ENCODE results near the gene RUNX1. TPM values are rescaled to one million over a fixed set of nuclear protein-coding genes. Genes with fewer than 3 reads are reported as not detected.

RUNX1 gene
- total and polyA plus RNA-seq, 2 donors (not counting 3 experiments of a cell fraction or from before 2014, with no cell fraction given), result 4.6 to 17.9 TPM

DNA sequence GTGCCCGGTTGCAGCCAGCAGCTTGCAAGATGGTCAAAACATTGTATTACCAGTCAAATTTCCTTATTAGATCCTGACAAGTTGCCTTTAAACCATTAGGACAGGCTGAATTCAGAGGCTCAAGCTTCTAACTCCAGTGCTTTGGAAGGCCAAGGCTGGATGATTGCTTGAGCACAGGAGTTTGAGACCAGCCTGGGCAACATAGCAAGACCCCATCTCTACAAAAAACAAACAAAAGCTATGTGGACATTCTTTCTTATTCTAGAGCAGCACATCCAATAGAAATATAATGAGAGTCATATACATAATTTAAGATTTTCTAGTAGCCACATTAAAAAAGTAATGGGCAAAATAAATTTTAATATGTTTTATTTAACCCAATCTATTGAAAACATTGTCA, 149.3 kb downstream of the RUNX1 start:
- dilution Hi-C loops (cut with MboI; ENCODE audit: extremely low pct_ligation_motif_present, low sequenced_read_pairs), result no loop called here
- H3K4me3 ChIP-seq (replicated peaks in 1 of 3; ENCODE audit: insufficient read depth in 1 of 3, low read depth in 1 of 3, low read length in 3 of 3), result no peak overlapping the region
- ChIA-PET CTCF (interaction anchor here (0.7 to 1.1 kb wide), 2 partner anchors 248 to 716 kb away, joined by 3 read pairs; no protein-coding TSS in a partner anchor), POLR2A (no interaction called here)
- no peaks in the 10 kb centered on the region for H3K9me1 ChIP-seq (replicated peaks; ENCODE audit: control insufficient read depth, extremely low read depth, insufficient read depth, low read length)
- no peak overlapping the region for H3K9ac ChIP-seq (replicated peaks; ENCODE audit: extremely low read depth, insufficient read depth, low read length)
- TF ChIP-seq MYC (IDR thresholded peaks at IDR 0.05; ENCODE audit: low read depth, low read length) (no peak), JUN (IDR thresholded peaks at IDR 0.05; ENCODE audit: borderline replicate concordance, insufficient read depth, insufficient read length, low read depth) (no peak), FOS (IDR thresholded peaks at IDR 0.05; ENCODE audit: borderline replicate concordance, insufficient read depth, low read length) (no peak), GATA2 (IDR thresholded peaks at IDR 0.05; ENCODE audit: insufficient read depth, insufficient read length, low read depth, low read length) (no peak), EZH2 (IDR thresholded peaks at IDR 0.05; ENCODE audit: borderline replicate concordance, low read depth, low read length, severe bottlenecking) (no peak), POLR2A (IDR thresholded peaks at IDR 0.05; ENCODE audit: low read depth, low read length) (no peak), POLR2AphosphoS5 (IDR thresholded peaks at IDR 0.05; ENCODE audit: insufficient read depth, low read depth, low read length) (no peak)
- intact Hi-C loops (cut with micrococcal nuclease), result no loop called here
- no peak for FAIRE-seq
- no peaks in the 10 kb centered on the region for H3K9me3 ChIP-seq (replicated peaks; ENCODE audit: control insufficient read depth, insufficient read depth, low read length)
- DNase-seq (ENCODE audit: low read depth, low spot score), result no peak
- H3K79me2 ChIP-seq (ENCODE audit: control insufficient read depth, insufficient read depth, low read length), result no peaks in the 10 kb centered on the region
- no peak overlapping the region for H3K27ac ChIP-seq (ENCODE audit: insufficient read depth, low read depth, low read length)
- peaks cover 32 to 63% of the 10 kb centered on the region in 2 experiments for H3K27me3 ChIP-seq (ENCODE audit: control insufficient read depth in 2 of 2, insufficient read depth in 2 of 2, low read length in 2 of 2)
- no peak overlapping the region for H2AFZ ChIP-seq (ENCODE audit: low read depth, low read length)
- no peaks in the 10 kb centered on the region for H3K36me3 ChIP-seq (ENCODE audit: control insufficient read depth in 2 of 2, extremely low read depth in 1 of 2, insufficient read depth in 2 of 2, low read length in 2 of 2)
- H4K20me1 ChIP-seq (replicated peaks; ENCODE audit: control insufficient read depth, extremely low read depth, insufficient read depth, low read length), result no peaks in the 10 kb centered on the region
- no TSS peak for BruUV-seq (replicated peaks)
- no peak overlapping the region for H3K4me2 ChIP-seq (ENCODE audit: insufficient read depth, low read length)
- no peaks in the 10 kb centered on the region for H3K4me1 ChIP-seq (ENCODE audit: control insufficient read depth, extremely low read depth, insufficient read depth, low read length)

DNA sequence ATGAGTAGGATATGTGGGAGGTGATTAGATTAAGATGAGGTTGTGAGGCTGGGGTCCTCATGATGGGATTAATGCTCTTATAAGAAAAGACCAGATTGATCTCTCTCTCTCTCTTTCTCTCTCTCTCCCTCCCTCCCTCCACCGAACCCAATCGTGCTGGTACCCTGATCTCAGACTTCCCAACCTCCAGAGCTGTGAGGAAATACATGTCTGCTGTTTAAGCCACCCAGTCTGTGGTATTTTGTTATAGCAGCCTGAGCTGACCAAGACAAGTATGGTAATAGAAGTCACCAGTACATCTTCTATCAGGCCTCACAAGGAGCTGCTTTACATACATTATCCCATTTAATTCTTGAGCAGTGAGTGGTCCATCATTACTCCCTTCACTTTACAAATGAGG, 149.8 kb downstream of the RUNX1 start:
- H2AFZ ChIP-seq (ENCODE audit: low read depth, low read length), result no peak overlapping the region
- TF ChIP-seq POLR2AphosphoS5 (IDR thresholded peaks at IDR 0.05; ENCODE audit: insufficient read depth, low read depth, low read length) (no peak), EZH2 (IDR thresholded peaks at IDR 0.05; ENCODE audit: borderline replicate concordance, low read depth, low read length, severe bottlenecking) (no peak), POLR2A (IDR thresholded peaks at IDR 0.05; ENCODE audit: low read depth, low read length) (no peak)
- H3K4me2 ChIP-seq (ENCODE audit: insufficient read depth, low read length), result no peak overlapping the region
- no peaks in the 10 kb centered on the region for H4K20me1 ChIP-seq (replicated peaks; ENCODE audit: control insufficient read depth, extremely low read depth, insufficient read depth, low read length)
- intact Hi-C loops (cut with micrococcal nuclease), result no loop called here
- H3K9me3 ChIP-seq (replicated peaks; ENCODE audit: control insufficient read depth, insufficient read depth, low read length), result no peaks in the 10 kb centered on the region
- no peak overlapping the region for H3K27ac ChIP-seq (ENCODE audit: insufficient read depth, low read depth, low read length)
- H3K79me2 ChIP-seq (ENCODE audit: control insufficient read depth, insufficient read depth, low read length), result no peaks in the 10 kb centered on the region
- BruUV-seq (replicated peaks), result no TSS peak
- no peaks in the 10 kb centered on the region for H3K4me1 ChIP-seq (ENCODE audit: control insufficient read depth, extremely low read depth, insufficient read depth, low read length)
- DNase-seq (ENCODE audit: low read depth, low spot score) (no peak), FAIRE-seq (no peak)
- no peaks in the 10 kb centered on the region for H3K9me1 ChIP-seq (replicated peaks; ENCODE audit: control insufficient read depth, extremely low read depth, insufficient read depth, low read length)
- dilution Hi-C loops (cut with MboI; ENCODE audit: extremely low pct_ligation_motif_present, low sequenced_read_pairs), result no loop called here
- no peak overlapping the region for H3K9ac ChIP-seq (replicated peaks; ENCODE audit: extremely low read depth, insufficient read depth, low read length)
- POLR2A ChIA-PET, result no interaction called here
- CTCF ChIA-PET, result interaction anchor here (0.7 to 1.1 kb wide), 2 partner anchors 249 to 717 kb away, joined by 3 read pairs; no protein-coding TSS in a partner anchor
- H3K4me3 ChIP-seq (replicated peaks in 1 of 3; ENCODE audit: insufficient read depth in 1 of 3, low read depth in 1 of 3, low read length in 3 of 3), result no peak overlapping the region
- peaks cover 35 to 64% of the 10 kb centered on the region in 2 experiments for H3K27me3 ChIP-seq (ENCODE audit: control insufficient read depth in 2 of 2, insufficient read depth in 2 of 2, low read length in 2 of 2)
- no peaks in the 10 kb centered on the region for H3K36me3 ChIP-seq (ENCODE audit: control insufficient read depth in 2 of 2, extremely low read depth in 1 of 2, insufficient read depth in 2 of 2, low read length in 2 of 2)

Data from endothelial cell of umbilical vein (primary cell).